ENCODE measurements around the gene RIT2.

- TF ChIP-seq CTCF (IDR thresholded peaks at IDR 0.05) = no peak
- TF ChIP-seq POLR2A (IDR thresholded peaks at IDR 0.05) = no peak
Measured at GRCh38 chr18:42712065-42712464, 403.4 kb downstream of the RIT2 start.

Measured in Peyer's patch (tissue), 4 donors.